ENCODE results near the gene CPEB3. TPM values are rescaled to one million over a fixed set of nuclear protein-coding genes. Genes with fewer than 3 reads are reported as not detected.
A peak's percentile ranks its signal among the peaks of the same experiment; 100 is the strongest.

Gene CPEB3
- total and polyA plus RNA-seq, 11 donors, result 1.5 to 17.2 (median 9.9) TPM

DNA sequence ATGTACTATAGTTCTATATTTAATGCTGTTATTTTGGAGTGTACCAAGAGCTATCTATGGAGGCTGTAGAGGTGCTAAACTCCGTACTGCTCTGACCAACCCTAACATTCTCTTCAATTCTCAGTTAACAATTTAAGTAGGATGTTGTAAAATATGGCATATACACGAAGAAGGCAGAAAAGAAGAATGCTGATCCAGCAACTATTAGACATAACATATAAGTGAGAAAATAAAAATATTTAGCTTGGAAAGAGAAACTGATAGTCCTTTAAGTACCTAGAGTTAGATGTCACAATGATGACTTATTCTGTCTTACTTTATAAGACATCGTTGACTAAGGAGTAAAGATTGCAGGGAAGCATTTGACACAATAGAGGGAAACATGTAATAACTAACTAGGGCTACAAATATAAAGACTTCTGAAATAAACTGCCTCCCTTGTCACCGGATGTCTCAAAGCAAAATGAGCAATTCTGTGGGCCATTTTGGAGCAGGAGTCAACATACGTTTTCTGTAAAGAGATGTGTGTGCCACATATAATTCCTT lies 159.5 kb downstream of the CPEB3 start:
- DNase-seq (no peak), ATAC-seq (no peak)
- Histone ChIP-seq H3K27me3 (no peaks in the 10 kb centered on the region), H3K4me1 (peaks cover 0 to 15% (median 2%) of the 10 kb centered on the region in 12 donors), H3K27ac (no peak overlapping the region), H3K9me3 (peaks cover 0 to 2% (median 0%) of the 10 kb centered on the region in 12 donors), H3K4me3 (no peak overlapping the region), H3K36me3 (peaks cover 0 to 4% (median 0%) of the 10 kb centered on the region in 9 donors)
- intact Hi-C loops (cut with DNase I), result no loop called here
- 77 to 90% (median 88%) methylated on average over 5 of the region's 5 CpGs for WGBS, 4 donors
- TF ChIP-seq, protein P1, sequence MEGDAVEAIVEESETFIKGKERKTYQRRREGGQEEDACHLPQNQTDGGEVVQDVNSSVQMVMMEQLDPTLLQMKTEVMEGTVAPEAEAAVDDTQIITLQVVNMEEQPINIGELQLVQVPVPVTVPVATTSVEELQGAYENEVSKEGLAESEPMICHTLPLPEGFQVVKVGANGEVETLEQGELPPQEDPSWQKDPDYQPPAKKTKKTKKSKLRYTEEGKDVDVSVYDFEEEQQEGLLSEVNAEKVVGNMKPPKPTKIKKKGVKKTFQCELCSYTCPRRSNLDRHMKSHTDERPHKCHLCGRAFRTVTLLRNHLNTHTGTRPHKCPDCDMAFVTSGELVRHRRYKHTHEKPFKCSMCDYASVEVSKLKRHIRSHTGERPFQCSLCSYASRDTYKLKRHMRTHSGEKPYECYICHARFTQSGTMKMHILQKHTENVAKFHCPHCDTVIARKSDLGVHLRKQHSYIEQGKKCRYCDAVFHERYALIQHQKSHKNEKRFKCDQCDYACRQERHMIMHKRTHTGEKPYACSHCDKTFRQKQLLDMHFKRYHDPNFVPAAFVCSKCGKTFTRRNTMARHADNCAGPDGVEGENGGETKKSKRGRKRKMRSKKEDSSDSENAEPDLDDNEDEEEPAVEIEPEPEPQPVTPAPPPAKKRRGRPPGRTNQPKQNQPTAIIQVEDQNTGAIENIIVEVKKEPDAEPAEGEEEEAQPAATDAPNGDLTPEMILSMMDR (IDR thresholded peaks at IDR 0.05), result no peak
- no peak for TF ChIP-seq POLR2A (IDR thresholded peaks at IDR 0.05)

DNA sequence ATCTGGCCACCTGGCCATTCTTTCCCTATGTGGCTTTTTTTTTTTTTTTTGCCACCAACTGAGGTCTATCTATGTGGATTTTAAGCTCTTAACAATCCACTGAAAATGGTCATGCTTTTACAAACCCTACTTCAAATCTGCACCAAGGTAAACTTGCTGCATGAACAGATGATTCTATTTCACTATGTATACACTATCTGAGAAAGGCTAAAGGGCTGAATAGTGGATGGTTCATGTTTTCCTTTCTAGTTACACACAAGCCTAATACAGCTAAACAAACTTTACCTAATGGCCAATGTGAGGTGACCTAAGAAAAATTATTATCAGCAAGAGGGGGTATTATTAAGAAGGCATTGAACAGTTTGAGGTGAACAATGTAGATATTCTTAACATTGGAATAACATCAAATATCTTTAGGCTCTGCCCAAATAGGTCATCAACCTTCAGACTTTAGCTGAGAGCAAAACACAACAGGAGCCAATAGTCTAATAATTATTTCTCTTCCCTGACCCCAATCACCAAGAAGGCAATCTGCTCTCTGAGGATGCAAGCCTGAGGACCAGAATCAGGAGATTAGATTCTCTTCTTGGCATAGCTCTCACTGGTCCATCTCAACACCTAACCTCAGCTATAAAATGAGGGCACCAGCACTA lies 160.1 kb downstream of the CPEB3 start:
- Histone ChIP-seq H3K4me3 (no peak overlapping the region), H3K27me3 (no peaks in the 10 kb centered on the region), H3K27ac (no peak overlapping the region), H3K36me3 (no peaks in the 10 kb centered on the region), H3K9me3 (peaks cover 0 to 2% (median 0%) of the 10 kb centered on the region in 12 donors), H3K4me1 (peaks cover 0 to 21% (median 8%) of the 10 kb centered on the region in 12 donors)
- intact Hi-C loops (cut with DNase I), result no loop called here
- DNase-seq (no peak), ATAC-seq (no peak)
- TF ChIP-seq, protein P1 (IDR thresholded peaks at IDR 0.05), result no peak
- TF ChIP-seq POLR2A (IDR thresholded peaks at IDR 0.05), result no peak

DNA sequence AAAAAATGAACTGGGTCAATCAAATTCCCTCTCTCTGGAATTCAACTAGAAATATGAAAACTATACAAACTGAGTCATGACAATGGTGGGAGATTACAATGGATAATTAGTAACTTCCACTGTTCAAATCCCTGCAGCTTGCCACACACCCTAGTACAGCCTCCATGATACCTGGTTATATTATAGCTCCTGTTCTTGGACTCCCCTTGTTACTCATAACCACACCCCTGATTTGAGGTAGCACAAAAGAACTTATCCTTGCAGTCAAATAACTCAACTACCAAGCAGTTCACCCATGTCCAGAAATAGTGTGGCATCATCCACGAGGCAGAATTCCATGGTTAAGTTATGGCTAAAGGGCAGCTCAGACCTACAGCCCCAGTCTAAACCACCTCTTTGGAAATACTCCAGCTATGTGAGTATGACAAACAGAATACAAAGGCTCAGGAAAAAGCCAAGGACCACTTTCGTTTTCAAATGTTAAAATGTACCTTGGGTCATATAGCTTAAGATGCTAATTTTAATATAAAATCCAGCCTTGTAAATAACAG lies 164.7 kb downstream of the CPEB3 start:
- Histone ChIP-seq H3K36me3 (no peaks in the 10 kb centered on the region), H3K27ac (peak overlapping the region in 4 of 12 donors; percentile 8 to 79 (median 46)), H3K27me3 (no peaks in the 10 kb centered on the region), H3K4me1 (peaks cover 20 to 61% (median 52%) of the 10 kb centered on the region in 12 donors), H3K9me3 (no peaks in the 10 kb centered on the region), H3K4me3 (no peak overlapping the region)
- no peak for ATAC-seq
- TF ChIP-seq POLR2A (IDR thresholded peaks at IDR 0.05), result no peak
- TF ChIP-seq, protein P1 (IDR thresholded peaks at IDR 0.05), result no peak
- WGBS, 4 donors, result 32 to 40% (median 37%) methylated on average over 2 of the region's 2 CpGs
- no peak for DNase-seq
- intact Hi-C loops (cut with DNase I), result loop anchor here in 1 of 10 donors (10.0 kb wide), 1 partner anchor 109 kb away; no protein-coding TSS in a partner anchor

DNA sequence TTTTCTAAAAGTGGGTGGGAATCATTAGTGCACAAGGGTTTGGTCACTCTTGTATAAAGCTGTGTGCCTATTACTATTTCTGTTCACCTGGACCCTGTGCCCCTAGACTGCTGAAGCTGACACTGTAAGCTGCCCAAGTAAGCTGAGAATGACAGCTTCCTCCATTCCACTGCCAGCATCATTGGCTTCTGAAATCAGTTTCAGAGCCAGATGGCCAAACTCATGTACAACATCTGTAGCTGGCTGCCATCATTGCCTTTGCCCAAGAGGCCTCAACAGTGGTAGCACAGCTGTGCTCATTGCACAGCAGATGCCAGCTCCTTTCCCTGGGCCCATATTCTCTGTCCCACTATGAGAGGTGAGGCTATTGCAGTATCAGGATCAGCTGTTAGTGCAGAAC lies 165.7 kb downstream of the CPEB3 start:
- DNase-seq (peak in 2 of 5 donors; percentile 19 to 37), ATAC-seq (peak in 3 of 4 donors; percentile 26 to 63 (median 38))
- Histone ChIP-seq H3K9me3 (no peaks in the 10 kb centered on the region), H3K4me1 (peaks cover 20 to 61% (median 50%) of the 10 kb centered on the region in 12 donors), H3K36me3 (no peaks in the 10 kb centered on the region), H3K27me3 (no peaks in the 10 kb centered on the region), H3K4me3 (no peak overlapping the region), H3K27ac (peak overlapping the region; percentile 25 to 84 (median 76))
- no peak for TF ChIP-seq POLR2A (IDR thresholded peaks at IDR 0.05)
- TF ChIP-seq, protein P1 (IDR thresholded peaks at IDR 0.05), result no peak
- intact Hi-C loops (cut with DNase I), result loop anchor here in 1 of 10 donors (10.0 kb wide), 1 partner anchor 110 kb away; no protein-coding TSS in a partner anchor

Data from heart left ventricle (tissue), 16 donors.